OCI-LY7 (cell line): Measurements from ENCODE around the gene SDE2. TPM values are rescaled to one million over a fixed set of nuclear protein-coding genes. Genes with fewer than 3 reads are reported as not detected.
A peak's percentile ranks its signal among the peaks of the same experiment; 100 is the strongest.

Experiments
- BruUV-seq: library from RNA; stranded (reverse); fragments of 400-500 nt; replicated peaks from 2 replicates; lab custom pipeline; 2021; lab: Mats Ljungman, UMichigan
- CTCF ChIA-PET: fragments of 300-600 bp; sonication (Branson Sonifier 250); formaldehyde crosslinking; loops from one replicate; lab custom pipeline; 2022; ENCODE audit warnings: antibody characterized with exemption; ENCODE audit not compliant: unreplicated experiment; lab: Charles Lee
- POLR2A ChIA-PET: fragments of 300-600 bp; sonication (Branson Sonifier 250); formaldehyde crosslinking; loops from one replicate; lab custom pipeline; 2022; ENCODE audit warnings: antibody characterized with exemption; lab: Charles Lee
- DNase-seq: peaks from one replicate; pipeline ENCODE4 v3.0.0-alpha.2; 2015; ENCODE audit warnings: low spot score
- H2AFZ ChIP-seq: fragments of 200-600 bp; sonication (generic), shearing (Covaris generic); 2 replicates; pipeline ENCODE4 v1.6.1; 2014; ENCODE audit warnings: mild to moderate bottlenecking, antibody characterized with exemption, low read length, moderate library complexity
- H3K27ac ChIP-seq: fragments of 200-600 bp; sonication (generic); 2 replicates; pipeline ENCODE4 v1.5.1; 2014; ENCODE audit warnings: mixed run types, low read depth, mild to moderate bottlenecking, moderate library complexity, low read length, inconsistent platforms; ENCODE audit not compliant: poor library complexity, severe bottlenecking
- H3K36me3 ChIP-seq: fragments of 200-600 bp; sonication (generic); 2 replicates; pipeline ENCODE4 v1.6.1; 2014; ENCODE audit warnings: mild to moderate bottlenecking, antibody characterized with exemption, low read length, moderate library complexity, mixed read lengths; ENCODE audit not compliant: insufficient read depth
- H3K4me1 ChIP-seq: fragments of 200-600 bp; sonication (generic); 2 replicates; pipeline ENCODE4 v1.5.1; 2014; ENCODE audit warnings: mild to moderate bottlenecking, low read length; ENCODE audit not compliant: insufficient read depth, poor library complexity, severe bottlenecking
- H3K4me2 ChIP-seq: fragments of 200-600 bp; sonication (generic); 2 replicates; pipeline ENCODE4 v1.6.1; 2014; ENCODE audit warnings: mild to moderate bottlenecking, low read length
- H3K4me3 ChIP-seq: fragments of 200-600 bp; sonication (generic); 2 replicates; pipeline ENCODE4 v1.5.1; 2014; ENCODE audit warnings: mild to moderate bottlenecking, low read depth, low read length; ENCODE audit not compliant: poor library complexity, severe bottlenecking
- H3K79me2 ChIP-seq: fragments of 200-600 bp; sonication (generic); 2 replicates; pipeline ENCODE4 v1.6.1; 2016; ENCODE audit warnings: low read depth, mild to moderate bottlenecking, low read length, moderate library complexity, mixed read lengths; ENCODE audit not compliant: insufficient read depth
- H3K9me2 ChIP-seq: fragments of 200-600 bp; sonication (generic); 2 replicates; pipeline ENCODE4 v1.6.1; 2016; ENCODE audit warnings: mild to moderate bottlenecking, low read length, mixed read lengths; ENCODE audit not compliant: insufficient read depth
- H3K9me3 ChIP-seq: fragments of 200-600 bp; sonication (generic); 2 replicates; pipeline ENCODE4 v1.6.1; 2014; ENCODE audit warnings: mild to moderate bottlenecking, mixed run types, low read length, mixed read lengths
- H4K20me1 ChIP-seq: fragments of 200-600 bp; sonication (generic); 2 replicates; pipeline ENCODE4 v1.6.1; 2014; ENCODE audit warnings: mild to moderate bottlenecking, antibody characterized with exemption, low read length, moderate library complexity, mixed read lengths; ENCODE audit not compliant: insufficient read depth
- CTCF ChIP-seq: fragments of 200-600 bp; sonication (generic); conservative IDR thresholded peaks from 2 replicates; pipeline ENCODE4 v1.5.1; 2014; ENCODE audit warnings: mild to moderate bottlenecking, antibody characterized with exemption, low read length, moderate library complexity, mixed read lengths
- EZH2phosphoT487 ChIP-seq: fragments of 200-600 bp; sonication (generic); IDR thresholded peaks from 2 replicates; pipeline ENCODE4 v1.6.1; 2018; ENCODE audit warnings: low read depth, borderline replicate concordance, mild to moderate bottlenecking, mixed run types, antibody characterized with exemption, low read length, moderate library complexity, mixed read lengths
- intact Hi-C: fragments of 100-400 bp; cut with micrococcal nuclease; formaldehyde crosslinking; loops from one replicate; pipeline ENCODE4 v1.10.0; 2022; ENCODE audit not compliant: unreplicated experiment
- total RNA-seq, 2 experiments: library from RNA; depleted of rRNA in 1 of 2; stranded (reverse); fragments of >200 nt in 1 of 2; shearing (Covaris generic) in 1 of 2; gene quantifications; 2 replicates each; pipeline ENCODE4 v1.2.3, GENCODE V29; 2014 to 2022

The SDE2 gene
- total RNA-seq, 2 experiments from 2014 or later = 18.2 to 25.0 TPM

DNA sequence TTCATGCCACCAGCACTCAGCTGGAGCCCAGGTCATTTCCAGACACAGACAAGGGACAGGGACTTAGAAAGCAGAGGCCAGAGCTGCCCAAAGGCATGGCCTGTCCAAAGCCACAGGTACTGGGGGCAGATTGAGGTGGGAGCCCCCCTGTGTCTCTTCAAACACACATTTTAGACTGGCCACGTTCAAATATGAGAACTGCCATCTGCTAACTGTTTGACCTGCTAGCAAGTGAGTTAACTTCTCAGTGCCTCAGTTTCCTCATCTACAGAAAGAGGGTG lies 57.3 kb downstream of the SDE2 start:
- no peaks in the 10 kb centered on the region for H3K9me3 ChIP-seq
- no peaks in the 10 kb centered on the region for H4K20me1 ChIP-seq
- DNase-seq = no peak
- no peaks in the 10 kb centered on the region for H3K9me2 ChIP-seq
- TF ChIP-seq CTCF (no peak), EZH2phosphoT487 (no peak)
- H3K36me3 ChIP-seq = no peaks in the 10 kb centered on the region
- H3K27ac ChIP-seq = peak overlapping the region; percentile 95
- CTCF ChIA-PET = interaction anchor here (0.7 kb wide), 1 partner anchor 17 kb away, joined by 4 read pairs; no protein-coding TSS in a partner anchor
- H3K79me2 ChIP-seq = no peaks in the 10 kb centered on the region
- peaks cover 77% of the 10 kb centered on the region for H3K4me1 ChIP-seq
- peak overlapping the region; percentile 57; the same call in 1 of the 2 replicates for H2AFZ ChIP-seq
- POLR2A ChIA-PET = interaction anchor here (1.4 to 7.9 kb wide), 5 partner anchors 9 to 162 kb away, joined by 4 to 83 read pairs (median 7); partner anchors contain the start of gene PYCR2
- peak overlapping the region; percentile 45 for H3K4me3 ChIP-seq
- intact Hi-C loops = loop anchor here (1.0 to 5.0 kb wide), 3 partner anchors 18 to 515 kb away; partner anchors contain the start of genes LBR, PYCR2 and TMEM63A
- BruUV-seq = no TSS peak
- peak overlapping the region; percentile 76 for H3K4me2 ChIP-seq

DNA sequence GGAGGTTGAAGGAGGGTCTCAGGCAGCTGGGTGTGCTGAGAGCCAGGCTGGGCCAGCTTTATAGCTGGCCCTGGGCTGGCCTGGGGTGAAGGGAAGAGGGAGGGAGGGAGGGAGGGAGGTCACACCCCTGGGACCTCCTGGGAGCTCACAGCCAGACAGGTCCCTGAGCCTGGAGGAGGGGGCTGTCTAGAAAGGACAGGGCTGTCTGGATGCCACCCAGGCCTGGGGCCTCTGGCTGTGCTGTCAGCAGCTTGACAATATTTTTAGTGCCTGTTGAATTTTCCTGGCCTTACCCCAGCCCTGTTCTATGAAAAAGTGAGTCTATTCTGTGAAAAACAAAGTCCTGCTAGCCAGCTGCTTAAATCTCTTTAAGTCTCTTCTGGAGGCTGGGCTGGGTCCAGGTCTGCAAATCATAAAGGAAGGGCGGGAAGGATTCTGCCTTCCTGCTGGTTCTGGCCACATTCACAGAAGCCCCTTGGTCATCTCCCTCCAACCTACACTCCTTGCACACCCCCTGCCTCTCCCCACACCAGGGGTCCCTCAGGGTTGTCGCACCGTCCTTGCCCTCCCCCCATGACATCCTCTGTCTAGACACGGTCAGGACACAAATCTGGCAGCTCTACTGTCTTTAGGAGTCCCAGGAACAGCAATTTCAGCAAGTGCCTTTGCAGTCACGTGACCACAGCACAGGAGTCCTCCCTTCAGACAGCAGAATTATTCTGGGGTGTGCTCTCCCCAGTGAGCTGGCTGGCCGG lies 57.8 kb downstream of the SDE2 start, which contains the start of gene LEFTY2:
Gene LEFTY2 (minus strand): TSS at position 34 of the 755 bp plus-strand sequence. CDS start 80 bp downstream, outside the sequence.
- no peaks in the 10 kb centered on the region for H3K9me3 ChIP-seq
- ChIA-PET POLR2A (interaction anchor here (0.6 to 7.9 kb wide), 11 partner anchors 9 to 293 kb away, joined by 3 to 83 read pairs (median 4); partner anchors contain the start of gene PYCR2), CTCF (interaction anchor here (0.7 to 1.3 kb wide), 3 partner anchors 11 to 60 kb away, joined by 4 to 5 read pairs (median 4); no protein-coding TSS in a partner anchor)
- peak within 1 kb of the TSS; percentile 57; the same call in 1 of the 2 replicates for H2AFZ ChIP-seq
- BruUV-seq = no TSS peak
- H3K4me2 ChIP-seq = peak within 1 kb of the TSS; percentile 76
- peaks cover 77% of the 10 kb centered on the region for H3K4me1 ChIP-seq
- no peak for TF ChIP-seq EZH2phosphoT487
- no peak for TF ChIP-seq CTCF
- no peaks in the 10 kb centered on the region for H3K36me3 ChIP-seq
- no peaks in the 10 kb centered on the region for H4K20me1 ChIP-seq
- peak; percentile 62 for DNase-seq
- no peaks in the 10 kb centered on the region for H3K9me2 ChIP-seq
- intact Hi-C loops = loop anchor here (5.0 kb wide), 1 partner anchor 514 kb away; the partner anchor contains the start of gene LBR
- H3K4me3 ChIP-seq = peak within 1 kb of the TSS; percentile 45
- peak within 1 kb of the TSS; percentile 95 for H3K27ac ChIP-seq
- no peaks in the 10 kb centered on the region for H3K79me2 ChIP-seq
